HG03039 (cell line): ENCODE measurements around the gene FMN1.
"Not testable (repeated sequence)": the region's sequence is repeated elsewhere in the genome, so short reads cannot be mapped to it uniquely, and the experiment has no call there.

Experiments used
- ATAC-seq: cut with Tn5 transposase; IDR thresholded peaks from one replicate; pipeline ENCODE4 v1.9.1; 2021; ENCODE audit warnings: mild to moderate bottlenecking, moderate library complexity; ENCODE audit not compliant: unreplicated experiment

Gene FMN1

DNA sequence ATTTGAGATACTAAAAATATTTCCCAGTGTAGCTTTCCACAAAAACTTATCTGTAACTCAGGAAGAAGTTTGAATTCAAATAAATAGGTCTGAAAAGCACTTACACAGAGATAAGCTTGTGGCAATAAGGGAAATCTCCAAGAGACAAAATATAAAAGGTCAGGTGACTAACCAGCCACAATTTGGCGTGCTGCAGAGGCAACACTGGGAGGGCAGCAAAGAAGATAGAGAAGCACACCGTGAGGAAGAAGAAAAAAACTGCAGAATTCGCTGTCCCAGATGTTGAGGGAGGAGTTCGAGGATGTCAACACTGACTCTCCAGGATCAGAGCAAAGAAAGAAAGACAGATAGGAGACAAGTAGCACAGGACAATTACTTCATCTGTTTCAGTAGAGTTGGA, 204.4 kb downstream of the FMN1 start:
- ATAC-seq = no peak

- ATAC-seq = no peak
Measured at GRCh38 chr15:32987067-32987466, 207.4 kb downstream of the FMN1 start.

- ATAC-seq = no peak
Measured at GRCh38 chr15:32986147-32986546, 208.4 kb downstream of the FMN1 start.

GRCh38 chr15:32983679-32984078, 210.8 kb downstream of the FMN1 start:
- no peak for ATAC-seq

- ATAC-seq = no peak
Measured at GRCh38 chr15:32982001-32982400, 212.5 kb downstream of the FMN1 start.

- ATAC-seq = no peak
Measured at GRCh38 chr15:32981536-32981935, 213.0 kb downstream of the FMN1 start.

DNA sequence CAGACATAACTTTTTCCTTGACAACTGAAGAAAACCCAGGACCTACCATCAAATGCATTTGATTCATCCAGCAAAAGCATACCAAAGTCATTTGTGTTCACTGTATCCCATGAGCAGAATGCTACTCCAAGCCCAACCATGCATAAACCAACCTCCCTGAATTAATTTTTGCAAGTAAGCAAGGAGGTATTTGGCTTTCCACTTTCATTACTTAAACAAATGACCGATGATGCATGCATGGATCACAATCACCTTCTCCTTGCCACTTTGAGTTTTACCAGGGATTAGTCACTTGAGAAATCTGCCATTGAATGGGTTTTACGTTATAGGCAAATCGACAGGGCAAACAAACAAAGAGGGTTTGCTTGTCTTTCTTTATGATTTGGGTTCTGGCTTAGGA, 214.8 kb downstream of the FMN1 start:
- no peak for ATAC-seq

- ATAC-seq = no peak
Measured at GRCh38 chr15:32977506-32977905, 217.0 kb downstream of the FMN1 start.

DNA sequence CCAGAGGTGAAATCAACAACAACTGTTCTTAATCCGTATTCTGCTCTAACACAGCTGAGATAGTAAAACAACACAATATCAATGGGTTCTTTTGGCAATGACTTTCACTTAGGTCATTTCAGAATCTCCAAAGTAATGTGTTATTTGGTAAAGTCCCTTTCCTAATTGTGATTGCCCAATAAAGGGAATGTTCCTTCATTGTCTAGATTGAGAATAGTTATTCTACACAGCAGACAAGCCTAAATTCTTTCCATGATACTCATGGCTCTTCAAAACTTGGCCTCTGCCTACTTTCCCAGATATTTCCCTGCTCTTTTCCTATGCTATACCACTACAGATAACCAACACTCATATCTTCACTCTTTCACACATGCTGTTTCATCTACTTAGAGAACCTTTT, 219.8 kb downstream of the FMN1 start:
- ATAC-seq = no peak

- ATAC-seq = no peak
Measured at GRCh38 chr15:32972686-32973085, 221.8 kb downstream of the FMN1 start.

DNA sequence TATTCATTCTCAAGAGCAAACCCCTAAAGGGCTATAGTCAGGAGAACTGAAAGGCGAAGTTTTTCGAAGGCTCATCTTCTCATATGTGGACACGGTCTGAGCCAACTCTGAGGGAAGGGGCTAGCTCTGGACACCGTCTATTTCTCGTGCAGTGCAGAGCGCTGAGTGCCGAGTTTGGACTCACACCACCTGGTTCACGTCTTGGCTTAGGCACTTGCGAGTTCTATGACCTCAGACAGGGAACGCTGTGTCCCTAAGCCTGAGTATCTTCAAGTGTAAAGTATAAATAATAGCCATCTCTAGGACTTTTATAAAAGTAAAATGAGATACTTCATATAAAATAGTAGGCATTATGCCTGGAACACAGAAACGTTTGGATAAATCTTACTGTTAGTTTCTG, 223.7 kb downstream of the FMN1 start:
- no peak for ATAC-seq

- ATAC-seq = no peak
Measured at GRCh38 chr15:32967521-32967920, 227.0 kb downstream of the FMN1 start.

DNA sequence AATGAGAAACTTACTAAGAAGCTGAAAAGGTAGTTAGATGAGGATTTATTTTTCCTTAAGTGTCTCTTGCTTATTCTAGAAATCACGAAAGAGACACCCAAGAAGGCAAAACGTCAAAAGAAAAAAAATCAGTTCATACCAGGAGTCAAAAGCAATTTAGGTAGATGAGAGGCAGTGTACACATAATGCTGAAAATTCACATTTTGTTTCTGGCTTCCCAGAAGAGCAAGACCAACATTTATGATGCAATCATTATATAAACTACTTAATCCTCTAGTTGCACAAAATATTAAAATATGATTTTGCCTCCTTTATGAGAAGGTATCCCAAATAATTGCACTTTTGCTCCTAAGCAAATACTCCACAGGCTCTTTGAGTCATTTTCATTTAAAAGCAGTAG, 228.0 kb downstream of the FMN1 start:
- no peak for ATAC-seq

GRCh38 chr15:32965897-32966296, 228.6 kb downstream of the FMN1 start:
- no peak for ATAC-seq

- ATAC-seq = no peak
Measured at GRCh38 chr15:32959077-32959476, 235.4 kb downstream of the FMN1 start.

DNA sequence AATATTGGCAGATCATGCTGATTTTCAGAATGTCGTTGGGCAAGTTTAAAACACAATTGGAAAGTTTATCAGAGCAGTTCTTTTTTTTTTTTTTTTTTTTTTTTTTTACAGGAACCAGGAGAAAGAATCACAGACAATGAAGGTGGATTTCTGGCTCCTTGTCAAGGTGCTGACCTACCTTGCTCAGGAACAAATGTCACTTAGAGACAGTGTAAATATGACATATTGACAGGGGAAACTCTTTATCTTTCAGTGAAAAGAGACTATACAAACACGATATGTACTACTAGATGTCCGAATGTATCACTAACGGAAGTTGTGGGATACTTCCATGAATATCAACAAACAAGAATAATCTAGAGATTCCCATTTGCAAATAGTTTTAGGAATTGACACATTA, 237.3 kb downstream of the FMN1 start:
- no peak for ATAC-seq

DNA sequence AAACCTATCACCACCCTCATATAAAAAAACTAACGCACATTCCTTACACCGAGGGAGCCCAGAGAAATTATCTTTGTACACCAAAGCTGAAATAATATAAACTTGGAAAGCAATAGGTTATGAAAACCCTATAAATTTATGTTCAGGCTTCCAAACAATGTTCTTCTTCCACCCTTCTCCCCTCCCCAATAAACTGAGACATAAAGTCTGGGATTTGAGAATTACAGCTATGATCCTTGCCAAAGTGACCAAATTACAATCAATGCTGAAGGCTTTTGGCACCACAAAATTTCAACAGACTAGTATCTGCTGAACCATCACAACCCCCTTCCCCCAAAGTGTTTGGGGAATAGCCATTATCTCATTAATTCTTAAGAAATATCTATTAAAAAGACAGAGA, 237.8 kb downstream of the FMN1 start:
- ATAC-seq = no peak

DNA sequence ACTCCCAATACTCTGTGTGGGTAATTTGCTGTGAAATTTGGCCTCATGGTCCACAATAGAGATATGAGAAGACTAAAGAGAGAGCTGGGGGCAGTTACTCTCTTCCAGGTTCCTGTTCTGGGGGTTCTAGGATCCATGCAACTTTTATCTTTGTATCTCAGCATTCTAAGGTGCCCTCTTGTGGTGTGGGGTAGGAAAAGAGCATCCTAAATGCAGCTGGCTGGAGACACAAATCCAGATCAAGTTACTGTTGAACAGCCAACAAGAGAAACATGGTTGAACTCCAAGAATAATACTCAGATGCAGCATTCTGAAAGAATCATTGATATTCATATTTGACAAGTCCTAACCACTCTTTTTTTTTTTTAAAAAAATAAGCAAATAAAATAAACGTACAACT, 238.5 kb downstream of the FMN1 start:
- no peak for ATAC-seq

DNA sequence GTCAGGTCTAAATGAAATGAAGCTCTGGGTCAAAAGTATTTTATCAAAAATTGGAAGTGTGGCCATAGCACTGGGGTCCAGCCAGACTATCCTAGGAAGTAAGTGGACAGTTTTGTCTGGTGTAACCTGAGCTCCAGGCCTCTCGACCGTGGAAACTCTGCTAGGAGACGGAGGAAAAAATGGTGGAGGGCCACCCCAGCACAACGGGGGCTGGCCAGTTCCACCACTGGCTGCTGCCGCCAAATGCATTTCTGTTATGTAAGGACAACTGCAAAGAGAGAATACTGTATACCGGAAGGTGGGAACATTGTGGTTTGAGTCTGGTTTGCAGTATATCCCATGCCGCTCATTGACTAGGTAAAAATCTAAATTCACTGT, 241.0 kb downstream of the FMN1 start:
- no peak for ATAC-seq

GRCh38 chr15:32952901-32953532, 241.5 kb downstream of the FMN1 start:
- no peak for ATAC-seq

- ATAC-seq = no peak
Measured at GRCh38 chr15:32951736-32952464, 242.6 kb downstream of the FMN1 start.

DNA sequence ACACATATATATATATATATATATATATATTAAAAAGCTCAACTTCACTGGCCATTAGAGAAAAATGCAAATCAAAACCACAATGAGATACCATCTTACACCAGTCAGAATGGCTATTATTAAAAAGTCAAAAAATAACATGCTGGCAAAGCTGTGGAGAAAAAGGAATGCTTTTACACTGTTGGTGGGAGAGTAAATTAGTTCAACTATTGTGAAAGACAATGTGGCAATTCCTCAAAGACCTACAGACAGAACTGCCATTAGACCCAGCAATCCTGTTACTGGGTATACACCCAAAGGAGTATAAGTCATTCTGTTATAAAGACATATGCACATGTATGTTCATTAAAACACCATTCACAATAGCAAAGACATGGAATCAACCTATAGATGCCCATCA, 244.5 kb downstream of the FMN1 start:
- ATAC-seq = not testable (repeated sequence)

DNA sequence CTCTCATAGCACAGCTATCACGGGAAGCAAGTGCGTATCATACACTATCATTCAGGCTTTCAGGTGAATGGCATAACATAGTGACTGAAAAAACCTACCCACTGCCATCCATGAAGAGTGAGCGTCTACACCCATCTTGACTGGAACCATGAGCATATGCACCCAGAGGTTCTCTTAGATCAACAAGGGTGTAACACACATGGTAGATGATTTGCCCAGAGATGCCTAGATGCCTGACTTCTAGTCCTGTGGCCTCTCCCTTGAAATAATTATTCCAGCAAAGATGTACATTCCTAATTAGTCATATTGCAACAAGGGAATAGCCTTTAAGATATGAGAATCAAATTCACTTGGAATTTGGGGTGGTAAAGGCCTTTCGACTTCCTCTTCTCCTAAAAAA, 248.3 kb downstream of the FMN1 start:
- no peak for ATAC-seq
